B cell (primary cell): ENCODE data around the gene MACIR. TPM values are rescaled to one million over a fixed set of nuclear protein-coding genes. Genes with fewer than 3 reads are reported as not detected.

Experiments used
- ATAC-seq: fragments of 200-7000 bp; cut with Tn5 transposase; one replicate; pipeline ENCODE4 v1.10.0; 2021; ENCODE audit warnings: low read depth, mild to moderate bottlenecking, moderate number of reproducible peaks, moderate library complexity
- CTCF ChIA-PET: fragments of 350-600 bp; sonication (Branson Sonifier 250); formaldehyde crosslinking; loops from one replicate; lab custom pipeline; 2021; ENCODE audit warnings: antibody characterized with exemption, inconsistent platforms; lab: Charles Lee
- POLR2A ChIA-PET: fragments of 350-600 bp; sonication (Branson Sonifier 250); formaldehyde crosslinking; loops from one replicate; lab custom pipeline; 2021; ENCODE audit warnings: antibody characterized with exemption; lab: Charles Lee
- DNase-seq: peaks from one replicate; pipeline ENCODE4 v3.0.0; 2013
- H2AFZ ChIP-seq: 2 replicates; pipeline ENCODE4 v1.6.1; 2012; ENCODE audit warnings: mild to moderate bottlenecking, low read depth, low read length; ENCODE audit not compliant: insufficient read depth, poor library complexity, severe bottlenecking
- H3K27ac ChIP-seq, 2 donors: 1 replicate in 1 of 2; 2 replicates in 1 of 2; pipeline ENCODE4 v1.5.1; 2012 to 2013; ENCODE audit warnings: low read length in 2 of 2, mild to moderate bottlenecking in 2 of 2, moderate library complexity in 1 of 2
- H3K27me3 ChIP-seq, 4 experiments: fragments of 200-600 bp in 1 of 4; sonication (generic) in 1 of 4; replicated peaks in 1 of 4; 1 replicate in 2 of 4; 2 replicates in 2 of 4; pipeline versions ENCODE4 v1.6.1 to v1.7.0; 2013 to 2016; ENCODE audit warnings: low read length in 3 of 4, mild to moderate bottlenecking in 2 of 4, mixed read lengths in 1 of 4, moderate library complexity in 1 of 4; ENCODE audit not compliant: insufficient read depth in 4 of 4, control insufficient read depth in 3 of 4; ENCODE audit errors: control extremely low read depth in 1 of 4
- H3K36me3 ChIP-seq, 2 experiments: replicated peaks in 1 of 2; 1 replicate in 1 of 2; 2 replicates in 1 of 2; pipeline versions ENCODE4 v1.6.1 to v1.7.1; 2013; ENCODE audit warnings: low read length in 1 of 2; ENCODE audit not compliant: insufficient read depth in 2 of 2, control insufficient read depth in 1 of 2; ENCODE audit errors: control extremely low read depth in 1 of 2, extremely low read depth in 1 of 2
- H3K4me1 ChIP-seq, 2 donors: fragments of 200-600 bp in 1 of 2; sonication (generic) in 1 of 2; 1 replicate in 1 of 2; 2 replicates in 1 of 2; pipeline versions ENCODE4 v1.5.1 to v1.6.1; 2013 to 2017; ENCODE audit warnings: low read length in 2 of 2; ENCODE audit not compliant: control insufficient read depth in 2 of 2, insufficient read depth in 2 of 2
- H3K4me2 ChIP-seq: replicated peaks from 2 replicates; pipeline ENCODE3; 2012; ENCODE audit warnings: mild to moderate bottlenecking, low read depth, low read length; ENCODE audit not compliant: poor library complexity, severe bottlenecking
- H3K4me3 ChIP-seq, 5 experiments: fragments of 200-600 bp in 1 of 5; sonication (generic) in 1 of 5; 1 replicate in 3 of 5; 2 replicates in 2 of 5; pipeline versions ENCODE4 v1.5.1 to v1.7.0; 2011 to 2016; ENCODE audit warnings: low read length in 4 of 5, mild to moderate bottlenecking in 4 of 5, low read depth in 2 of 5, control low read depth in 1 of 5, moderate library complexity in 1 of 5; ENCODE audit not compliant: insufficient read depth in 1 of 5; ENCODE audit errors: control extremely low read depth in 1 of 5, extremely low read depth in 1 of 5
- H3K79me2 ChIP-seq: fragments of 200-600 bp; sonication (generic); one replicate; pipeline ENCODE4 v1.6.0; 2016; ENCODE audit warnings: low read length; ENCODE audit not compliant: control insufficient read depth, insufficient read depth
- H3K9ac ChIP-seq: fragments of 200-600 bp; sonication (generic); 2 replicates; pipeline ENCODE4 v1.6.1; 2017; ENCODE audit warnings: mild to moderate bottlenecking, low read length, moderate library complexity
- H3K9me3 ChIP-seq, 3 donors: one replicate each; pipeline versions ENCODE4 v1.6.1 to v1.7.1; 2013; ENCODE audit warnings: low read length in 2 of 3; ENCODE audit not compliant: control insufficient read depth in 2 of 3, insufficient read depth in 1 of 3; ENCODE audit errors: control extremely low read depth in 1 of 3
- H4K20me1 ChIP-seq: 2 replicates; pipeline ENCODE4 v1.6.0; 2012; ENCODE audit warnings: mild to moderate bottlenecking, low read length; ENCODE audit not compliant: insufficient read depth, control insufficient read depth, poor library complexity, severe bottlenecking
- H3K27ac Mint-ChIP-seq: one replicate; pipeline ENCODE4 v1.8.0; 2021; ENCODE audit warnings: mixed read lengths
- H3K27me3 Mint-ChIP-seq: one replicate; pipeline ENCODE4 v1.8.0; 2021; ENCODE audit warnings: mixed read lengths
- H3K4me1 Mint-ChIP-seq: one replicate; pipeline ENCODE4 v1.8.0; 2021; ENCODE audit warnings: mixed read lengths
- H3K4me3 Mint-ChIP-seq: one replicate; pipeline ENCODE4 v1.8.0; 2021; ENCODE audit warnings: mixed read lengths
- H3K9me3 Mint-ChIP-seq: one replicate; pipeline ENCODE4 v1.8.0; 2022; ENCODE audit warnings: mixed read lengths; ENCODE audit not compliant: insufficient read depth
- CTCF ChIP-seq: fragments of 200-600 bp; IDR thresholded peaks from one replicate; pipeline ENCODE4 v1.8.0; 2022; ENCODE audit warnings: antibody characterized with exemption, mild to moderate bottlenecking
- EZH2 ChIP-seq: IDR thresholded peaks from 2 replicates; pipeline ENCODE4 v1.6.1; 2012; ENCODE audit warnings: borderline replicate concordance, low read depth, mild to moderate bottlenecking, moderate library complexity, low read length; ENCODE audit not compliant: insufficient read depth, poor library complexity, severe bottlenecking
- WGBS: methylation state at CpG from one replicate; pipeline ENCODE4 v1.1.5; 2013; ENCODE audit warnings: missing lambda C conversion rate; ENCODE audit not compliant: insufficient coverage; 5-methylcytosine and 5-hydroxymethylcytosine counted together
- intact Hi-C: fragments of 100-400 bp; cut with micrococcal nuclease; formaldehyde crosslinking; loops from one replicate; pipeline ENCODE4 v1.10.0; 2022
- polyA plus RNA-seq: library from polyadenylated mRNA; depleted of rRNA; stranded (reverse); fragments of >200 nt; gene quantifications from 2 replicates; pipeline ENCODE4 v1.2.3, GENCODE V29; 2012
- total RNA-seq, 2 donors: library from RNA; stranded (reverse); fragments of 120-200 nt in 1 of 2; gene quantifications; 1 replicate in 1 of 2; 2 replicates in 1 of 2; pipeline versions ENCODE4 v1.2.3 to v1.2.4, GENCODE V29; 2013 to 2022

Gene MACIR
- total and polyA plus RNA-seq, 2 donors (not counting 1 experiment from before 2014, with no cell fraction given): 1.3 to 3.3 TPM

GRCh38 chr5:103271570-103272289, 13.2 kb downstream of the MACIR start:
- no peak overlapping the region for H3K27ac ChIP-seq
- Mint-ChIP-seq H3K4me3 (no peak overlapping the region), H3K27ac (no peak overlapping the region), H3K27me3 (no peaks in the 10 kb centered on the region), H3K4me1 (peaks cover 5% of the 10 kb centered on the region), H3K9me3 (no peaks in the 10 kb centered on the region)
- peak overlapping the region; percentile 20 for H3K4me2 ChIP-seq
- peaks cover 0 to 3% of the 10 kb centered on the region in 2 experiments for H3K36me3 ChIP-seq
- no peaks in the 10 kb centered on the region for H4K20me1 ChIP-seq
- H3K9me3 ChIP-seq: no peaks in the 10 kb centered on the region
- H3K4me3 ChIP-seq: no peak overlapping the region
- TF ChIP-seq EZH2: no peak
- no peak for TF ChIP-seq CTCF
- H3K79me2 ChIP-seq: no peaks in the 10 kb centered on the region
- ChIA-PET CTCF (interaction anchor here (0.7 kb wide), 1 partner anchor 47 kb away, joined by 3 read pairs; no protein-coding TSS in a partner anchor), POLR2A (no interaction called here)
- WGBS: no CpG with 5 or more reads among the region's 2 CpGs
- ATAC-seq (no peak), DNase-seq (no peak)
- no peaks in the 10 kb centered on the region for H3K4me1 ChIP-seq
- no peak overlapping the region for H3K9ac ChIP-seq
- no peak overlapping the region for H2AFZ ChIP-seq
- no peaks in the 10 kb centered on the region for H3K27me3 ChIP-seq
- intact Hi-C loops: no loop called here

GRCh38 chr5:103272377-103272776, 13.8 kb downstream of the MACIR start:
- Histone ChIP-seq H3K4me2 (no peak overlapping the region), H3K4me3 (no peak overlapping the region), H3K9me3 (no peaks in the 10 kb centered on the region), H2AFZ (no peak overlapping the region), H3K9ac (no peak overlapping the region), H3K4me1 (no peaks in the 10 kb centered on the region), H3K79me2 (no peaks in the 10 kb centered on the region), H3K27ac (no peak overlapping the region), H4K20me1 (no peaks in the 10 kb centered on the region), H3K27me3 (no peaks in the 10 kb centered on the region), H3K36me3 (peaks cover 0 to 3% of the 10 kb centered on the region in 2 experiments)
- 100% methylated on average over 2 of the region's 2 CpGs for WGBS
- Mint-ChIP-seq H3K4me3 (no peak overlapping the region), H3K27me3 (no peaks in the 10 kb centered on the region), H3K27ac (no peak overlapping the region), H3K9me3 (no peaks in the 10 kb centered on the region), H3K4me1 (peaks cover 5% of the 10 kb centered on the region)
- DNase-seq (no peak), ATAC-seq (no peak)
- no peak for TF ChIP-seq EZH2
- TF ChIP-seq CTCF: no peak
- intact Hi-C loops: no loop called here
- POLR2A ChIA-PET: no interaction called here
- CTCF ChIA-PET: no interaction called here
